H9 (cell line): ENCODE data around the gene MX1. TPM values are rescaled to one million over a fixed set of nuclear protein-coding genes. Genes with fewer than 3 reads are reported as not detected.

Source experiments
- DNase-seq: peaks from one replicate; pipeline ENCODE4 v3.0.0-alpha.2; 2017
- H2AFZ ChIP-seq: one replicate; pipeline ENCODE4 v1.6.1; 2013; ENCODE audit warnings: mild to moderate bottlenecking, low read length, control low read depth, moderate library complexity
- H2AK5ac ChIP-seq: 2 replicates; pipeline ENCODE4 v1.6.1; 2013; ENCODE audit warnings: low read length, control low read depth, mixed read lengths; ENCODE audit not compliant: insufficient read length
- H2BK120ac ChIP-seq: one replicate; pipeline ENCODE4 v1.6.1; 2013; ENCODE audit warnings: low read depth, mild to moderate bottlenecking, low read length, control low read depth, inconsistent platforms; ENCODE audit not compliant: poor library complexity, severe bottlenecking
- H2BK12ac ChIP-seq: 2 replicates; pipeline ENCODE4 v1.6.1; 2013; ENCODE audit warnings: low read length, control low read depth, mixed read lengths, low read depth; ENCODE audit not compliant: insufficient read length
- H2BK15ac ChIP-seq: 2 replicates; pipeline ENCODE4 v1.6.1; 2013; ENCODE audit warnings: low read depth, low read length, control low read depth
- H2BK20ac ChIP-seq: one replicate; pipeline ENCODE4 v1.6.1; 2013; ENCODE audit warnings: low read depth, mild to moderate bottlenecking, low read length, control low read depth, inconsistent platforms; ENCODE audit not compliant: poor library complexity, severe bottlenecking
- H2BK5ac ChIP-seq: 2 replicates; pipeline ENCODE4 v1.6.1; 2013; ENCODE audit warnings: low read length, control low read depth, mixed read lengths; ENCODE audit not compliant: insufficient read length
- H3K14ac ChIP-seq: 2 replicates; pipeline ENCODE4 v1.6.1; 2013; ENCODE audit warnings: low read length, control low read depth; ENCODE audit not compliant: insufficient read depth
- H3K18ac ChIP-seq: 2 replicates; pipeline ENCODE4 v1.6.1; 2013; ENCODE audit warnings: low read depth, mild to moderate bottlenecking, mixed read lengths, low read length, control low read depth; ENCODE audit not compliant: insufficient read length
- H3K23ac ChIP-seq: 2 replicates; pipeline ENCODE4 v1.6.1; 2013; ENCODE audit warnings: low read length, control low read depth, mixed read lengths, low read depth; ENCODE audit not compliant: insufficient read length
- H3K23me2 ChIP-seq: 2 replicates; pipeline ENCODE4 v1.6.1; 2013; ENCODE audit warnings: low read depth, mild to moderate bottlenecking, mixed read lengths, low read length, control low read depth; ENCODE audit not compliant: insufficient read length, poor library complexity, severe bottlenecking
- H3K27ac ChIP-seq: 2 replicates; pipeline ENCODE4 v1.5.1; 2013; ENCODE audit warnings: low read length, control low read depth, mixed read lengths, low read depth; ENCODE audit not compliant: insufficient read length
- H3K27me3 ChIP-seq: 2 replicates; pipeline ENCODE4 v1.6.1; 2013; ENCODE audit warnings: low read length, control low read depth, inconsistent platforms; ENCODE audit not compliant: insufficient read depth
- H3K4ac ChIP-seq: 2 replicates; pipeline ENCODE4 v1.6.1; 2013; ENCODE audit warnings: low read depth, mild to moderate bottlenecking, control low read depth, inconsistent platforms, low read length, moderate library complexity
- H3K4me1 ChIP-seq: 2 replicates; pipeline ENCODE4 v1.6.1; 2013; ENCODE audit warnings: low read length, control low read depth, inconsistent platforms; ENCODE audit not compliant: insufficient read depth
- H3K4me2 ChIP-seq: 2 replicates; pipeline ENCODE4 v1.6.1; 2013; ENCODE audit warnings: low read length, control low read depth, mixed read lengths; ENCODE audit not compliant: insufficient read length, insufficient read depth
- H3K56ac ChIP-seq: 2 replicates; pipeline ENCODE4 v1.6.1; 2013; ENCODE audit warnings: low read depth, mild to moderate bottlenecking, mixed read lengths, low read length, control low read depth; ENCODE audit not compliant: insufficient read length
- H3K79me1 ChIP-seq: 2 replicates; pipeline ENCODE4 v1.6.1; 2013; ENCODE audit warnings: low read depth, mild to moderate bottlenecking, moderate library complexity, low read length, control low read depth, inconsistent platforms; ENCODE audit not compliant: insufficient read depth, poor library complexity, severe bottlenecking
- H3K79me2 ChIP-seq: 2 replicates; pipeline ENCODE4 v1.6.1; 2013; ENCODE audit warnings: low read length, control low read depth, inconsistent platforms; ENCODE audit not compliant: insufficient read depth
- H3K9ac ChIP-seq: 2 replicates; pipeline ENCODE4 v1.6.1; 2013; ENCODE audit warnings: low read length, control low read depth, mixed read lengths; ENCODE audit not compliant: insufficient read length; ENCODE audit errors: extremely low read depth
- H3K9me3 ChIP-seq: one replicate; pipeline ENCODE4 v1.6.1; 2013; ENCODE audit warnings: low read depth, low read length, inconsistent platforms; ENCODE audit not compliant: control insufficient read depth
- H3T11ph ChIP-seq: one replicate; pipeline ENCODE4 v1.6.1; 2013; ENCODE audit warnings: mild to moderate bottlenecking, low read length, control low read depth, inconsistent platforms
- H4K20me1 ChIP-seq: one replicate; pipeline ENCODE4 v1.6.1; 2013; ENCODE audit not compliant: control insufficient read depth, insufficient read length, insufficient read depth
- H4K5ac ChIP-seq: 2 replicates; pipeline ENCODE4 v1.6.1; 2013; ENCODE audit warnings: low read depth, mild to moderate bottlenecking, mixed read lengths, low read length, control low read depth; ENCODE audit not compliant: insufficient read length
- H4K8ac ChIP-seq: replicated peaks from 2 replicates; pipeline ENCODE4 v1.6.1; 2013; ENCODE audit warnings: low read length, control low read depth, mixed read lengths, low read depth; ENCODE audit not compliant: insufficient read length
- H4K91ac ChIP-seq: 2 replicates; pipeline ENCODE4 v1.6.1; 2013; ENCODE audit warnings: low read depth, mild to moderate bottlenecking, moderate library complexity, mixed read lengths, low read length, control low read depth; ENCODE audit not compliant: insufficient read length
- H3K27ac Mint-ChIP-seq, 3 experiments: 2 replicates in 2 of 3; 3 replicates in 1 of 3; pipeline ENCODE4 v1.8.0; 2020 to 2021; ENCODE audit warnings: mixed read lengths in 3 of 3, mild to moderate bottlenecking in 1 of 3, moderate library complexity in 1 of 3
- H3K27me3 Mint-ChIP-seq: 2 replicates; pipeline ENCODE4 v1.8.0; 2021; ENCODE audit warnings: low read depth, mild to moderate bottlenecking, moderate library complexity, mixed read lengths
- H3K36me3 Mint-ChIP-seq, 3 experiments: 2 replicates in 2 of 3; 3 replicates in 1 of 3; pipeline ENCODE4 v1.8.0; 2020 to 2021; ENCODE audit warnings: low read depth in 3 of 3, mixed read lengths in 3 of 3; ENCODE audit not compliant: insufficient read depth in 1 of 3
- H3K4me1 Mint-ChIP-seq, 2 experiments: 2 replicates each; pipeline ENCODE4 v1.8.0; 2020; ENCODE audit warnings: mixed read lengths in 2 of 2
- H3K4me3 Mint-ChIP-seq, 2 experiments: 2 replicates in 1 of 2; 3 replicates in 1 of 2; pipeline ENCODE4 v1.8.0; 2020 to 2021; ENCODE audit warnings: mild to moderate bottlenecking in 2 of 2, mixed read lengths in 2 of 2, moderate library complexity in 1 of 2
- H3K9me3 Mint-ChIP-seq, 2 experiments: 2 replicates in 1 of 2; 3 replicates in 1 of 2; pipeline ENCODE4 v1.8.0; 2020; ENCODE audit warnings: mild to moderate bottlenecking in 2 of 2, mixed read lengths in 2 of 2, moderate library complexity in 1 of 2
- CTCF ChIP-seq: fragments of 200-600 bp; sonication (generic); conservative IDR thresholded peaks from 3 replicates; pipeline ENCODE4 v1.8.0; 2021; ENCODE audit warnings: antibody characterized with exemption, mild to moderate bottlenecking
- WGBS: extraction: QIAGEN DNeasy Blood & Tissue Kit; methylation state at CpG from one replicate; pipeline ENCODE4 v1.1.7; 2013; ENCODE audit warnings: missing lambda C conversion rate, low lambda C conversion rate, mixed read lengths; ENCODE audit not compliant: insufficient read length; ENCODE audit errors: extremely low coverage; 5-methylcytosine and 5-hydroxymethylcytosine counted together
- total RNA-seq: library from RNA; stranded (reverse); gene quantifications from 2 replicates; pipeline ENCODE4 v1.2.1, GENCODE V29; 2021

The MX1 gene
- total RNA-seq, 1 experiment from 2014 or later = 6.3 TPM

- H4K20me1 ChIP-seq = no peaks in the 10 kb centered on the region
- no peak within 1 kb of the TSS for H3T11ph ChIP-seq
- H2AK5ac ChIP-seq = no peak within 1 kb of the TSS
- no peak within 1 kb of the TSS for H2BK20ac ChIP-seq
- Mint-ChIP-seq H3K36me3 (no peaks in the 10 kb centered on the region), H3K27me3 (peaks cover 43% of the 10 kb centered on the region), H3K9me3 (no peaks in the 10 kb centered on the region), H3K4me1 (peaks cover 28 to 29% of the 10 kb centered on the region in 2 experiments), H3K27ac (no peak within 1 kb of the TSS), H3K4me3 (peak within 1 kb of the TSS; percentile 78 to 90)
- H2BK5ac ChIP-seq = no peak within 1 kb of the TSS
- no peaks in the 10 kb centered on the region for H3K9me3 ChIP-seq
- peak; percentile 74 for DNase-seq
- H3K79me1 ChIP-seq = no peaks in the 10 kb centered on the region
- peak within 1 kb of the TSS; percentile 41 for H3K18ac ChIP-seq
- H2AFZ ChIP-seq = no peak within 1 kb of the TSS
- no peak within 1 kb of the TSS for H3K9ac ChIP-seq
- peak within 1 kb of the TSS; percentile 36 for H3K14ac ChIP-seq
- H3K79me2 ChIP-seq = no peaks in the 10 kb centered on the region
- no peak within 1 kb of the TSS for H2BK12ac ChIP-seq
- H3K23ac ChIP-seq = no peak within 1 kb of the TSS
- H2BK15ac ChIP-seq = no peak within 1 kb of the TSS
- H4K91ac ChIP-seq = no peak within 1 kb of the TSS
- H3K27me3 ChIP-seq = peaks cover 10% of the 10 kb centered on the region; the same call in 1 of the 2 replicates
- no peak within 1 kb of the TSS for H4K8ac ChIP-seq
- no peak within 1 kb of the TSS for H3K4ac ChIP-seq
- no peak within 1 kb of the TSS for H3K56ac ChIP-seq
- WGBS = no CpG with 5 or more reads among the region's 85 CpGs
- no peak for TF ChIP-seq CTCF
- no peak within 1 kb of the TSS for H4K5ac ChIP-seq
- no peak within 1 kb of the TSS for H3K27ac ChIP-seq
- peaks cover 13% of the 10 kb centered on the region for H3K23me2 ChIP-seq
- H2BK120ac ChIP-seq = no peak within 1 kb of the TSS
- peak within 1 kb of the TSS; percentile 70 for H3K4me2 ChIP-seq
- no peaks in the 10 kb centered on the region; the same call in 1 of the 2 replicates for H3K4me1 ChIP-seq
Measured at GRCh38 chr21:41507521-41508414, 81.7 kb downstream of the MX1 start, which contains the start of gene TMPRSS2. Gene TMPRSS2, minus strand, starts transcription at chr21:41508158. Its CDS starts 10,025 bp downstream, at chr21:41498133.
